Loucy (cell line): ENCODE results near the gene CLK2.

Source experiments
- CTCF ChIP-seq: fragments of 200-600 bp; sonication (generic); conservative IDR thresholded peaks from 2 replicates; pipeline ENCODE4 v1.5.1; 2014; ENCODE audit warnings: mild to moderate bottlenecking, antibody characterized with exemption, low read length
- EZH2phosphoT487 ChIP-seq: fragments of 200-600 bp; IDR thresholded peaks from 2 replicates; pipeline ENCODE4 v1.6.1; 2018; ENCODE audit warnings: antibody characterized with exemption, mild to moderate bottlenecking, moderate library complexity, borderline replicate concordance

DNA sequence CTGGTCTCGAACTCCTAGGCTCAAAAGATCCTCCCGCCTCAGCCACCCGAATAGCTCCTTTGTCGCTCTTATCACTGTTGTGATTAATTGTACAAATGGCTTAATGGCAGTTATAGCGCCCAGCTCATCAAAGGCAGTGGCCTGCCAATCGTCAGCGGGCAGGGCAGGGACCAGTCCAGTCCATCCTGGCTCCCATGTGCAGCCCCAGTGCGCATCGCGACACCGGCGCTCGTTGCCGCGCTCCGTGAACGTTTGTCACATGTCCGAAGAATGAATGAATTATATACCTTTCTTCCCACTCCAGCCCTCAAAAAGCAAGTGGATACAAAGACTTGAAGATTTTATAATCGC lies 46.4 kb downstream of the CLK2 start:
- TF ChIP-seq CTCF (no peak; the same call in 1 of the 2 replicates), EZH2phosphoT487 (no peak)
